Measurements from ENCODE around the gene ANGPT4. TPM values are rescaled to one million over a fixed set of nuclear protein-coding genes. Genes with fewer than 3 reads are reported as not detected.
A peak's percentile ranks its signal among the peaks of the same experiment; 100 is the strongest.

ANGPT4 gene
- total and polyA plus RNA-seq, 2 of the 13 experiments (the other 11 are each of a cell fraction or from before 2014, with no cell fraction given): not detected

DNA sequence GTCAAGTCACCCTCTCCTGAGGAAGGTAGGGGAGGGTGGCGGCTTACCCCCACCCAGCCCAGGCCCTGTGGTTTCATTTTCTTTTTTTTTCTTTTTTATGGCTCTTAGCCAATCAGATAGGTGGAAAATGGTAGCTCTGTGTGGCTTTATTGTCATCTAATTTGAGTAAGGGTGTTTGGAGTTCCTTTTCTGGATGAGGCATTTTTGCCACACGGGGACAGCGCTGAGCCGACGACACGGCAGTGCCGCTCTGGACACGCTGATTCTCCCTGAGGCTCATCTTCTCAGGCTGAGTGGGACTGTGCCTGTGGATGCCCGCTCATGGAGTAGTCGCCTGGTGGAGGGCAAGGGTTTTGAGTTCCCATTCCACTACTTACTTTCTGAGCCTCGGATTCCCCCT is 37.6 kb upstream of the ANGPT4 start:
- FAIRE-seq (peak; percentile 58), ATAC-seq (peak; percentile 42)

More for the DNA sequence above, 37.6 kb upstream of the ANGPT4 start:
- Histone ChIP-seq H3K9me3 (ENCODE audit: low read length) (no peaks in the 10 kb centered on the region), H3K27ac (ENCODE audit: extremely low read length, insufficient read depth, low read length) (no peak overlapping the region), H3K4me3 (replicated peaks in 1 of 3; ENCODE audit: insufficient read depth in 1 of 3, low read depth in 2 of 3, low read length in 3 of 3) (no peak overlapping the region), H3K79me2 (ENCODE audit: insufficient read depth, low read length) (no peaks in the 10 kb centered on the region), H3K27me3 (ENCODE audit: control insufficient read depth in 1 of 2, insufficient read depth in 2 of 2, low read length in 2 of 2) (peaks cover 5 to 20% of the 10 kb centered on the region in 2 experiments; a peak in 3 of 5 replicates), H3K9ac (ENCODE audit: insufficient read depth, low read depth, low read length) (no peak overlapping the region), H2AFZ (ENCODE audit: low read length) (no peak overlapping the region), H4K20me1 (ENCODE audit: insufficient read depth, low read length) (no peaks in the 10 kb centered on the region), H3K36me3 (replicated peaks in 1 of 2; ENCODE audit: control insufficient read depth in 1 of 2, insufficient read depth in 2 of 2, low read length in 2 of 2) (no peaks in the 10 kb centered on the region), H3K4me1 (ENCODE audit: insufficient read depth, low read length) (no peaks in the 10 kb centered on the region), H3K4me2 (ENCODE audit: low read depth, low read length) (no peak overlapping the region)
- 6% methylated on average over 11 of the region's 11 CpGs for WGBS (ENCODE audit: low lambda C conversion rate)
- intact Hi-C loops (cut with micrococcal nuclease; ENCODE audit: unreplicated experiment) (no loop called here), in situ Hi-C loops (cut with HindIII; ENCODE audit: extremely low pct_ligation_motif_present, low pct_unique_long_range_greater_than_20kb) (loop anchor here (10.0 kb wide), 1 partner anchor 231 kb away; the partner anchor contains the start of gene TMEM74B)
- TF ChIP-seq, protein P1, sequence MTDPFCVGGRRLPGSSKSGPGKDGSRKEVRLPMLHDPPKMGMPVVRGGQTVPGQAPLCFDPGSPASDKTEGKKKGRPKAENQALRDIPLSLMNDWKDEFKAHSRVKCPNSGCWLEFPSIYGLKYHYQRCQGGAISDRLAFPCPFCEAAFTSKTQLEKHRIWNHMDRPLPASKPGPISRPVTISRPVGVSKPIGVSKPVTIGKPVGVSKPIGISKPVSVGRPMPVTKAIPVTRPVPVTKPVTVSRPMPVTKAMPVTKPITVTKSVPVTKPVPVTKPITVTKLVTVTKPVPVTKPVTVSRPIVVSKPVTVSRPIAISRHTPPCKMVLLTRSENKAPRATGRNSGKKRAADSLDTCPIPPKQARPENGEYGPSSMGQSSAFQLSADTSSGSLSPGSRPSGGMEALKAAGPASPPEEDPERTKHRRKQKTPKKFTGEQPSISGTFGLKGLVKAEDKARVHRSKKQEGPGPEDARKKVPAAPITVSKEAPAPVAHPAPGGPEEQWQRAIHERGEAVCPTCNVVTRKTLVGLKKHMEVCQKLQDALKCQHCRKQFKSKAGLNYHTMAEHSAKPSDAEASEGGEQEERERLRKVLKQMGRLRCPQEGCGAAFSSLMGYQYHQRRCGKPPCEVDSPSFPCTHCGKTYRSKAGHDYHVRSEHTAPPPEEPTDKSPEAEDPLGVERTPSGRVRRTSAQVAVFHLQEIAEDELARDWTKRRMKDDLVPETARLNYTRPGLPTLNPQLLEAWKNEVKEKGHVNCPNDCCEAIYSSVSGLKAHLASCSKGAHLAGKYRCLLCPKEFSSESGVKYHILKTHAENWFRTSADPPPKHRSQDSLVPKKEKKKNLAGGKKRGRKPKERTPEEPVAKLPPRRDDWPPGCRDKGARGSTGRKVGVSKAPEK (CRISPR knock-in tag; IDR thresholded peaks at IDR 0.05; ENCODE audit: borderline replicate concordance): no peak
- TF ChIP-seq IKZF4 (CRISPR knock-in tag; IDR thresholded peaks at IDR 0.05; ENCODE audit: borderline replicate concordance, low read depth, not compliant biosample characterization): no peak
- peak; percentile 89 for TF ChIP-seq TEAD3 (CRISPR knock-in tag; optimal IDR thresholded peaks at IDR 0.05; ENCODE audit: borderline replicate concordance)
- TF ChIP-seq, protein P2, sequence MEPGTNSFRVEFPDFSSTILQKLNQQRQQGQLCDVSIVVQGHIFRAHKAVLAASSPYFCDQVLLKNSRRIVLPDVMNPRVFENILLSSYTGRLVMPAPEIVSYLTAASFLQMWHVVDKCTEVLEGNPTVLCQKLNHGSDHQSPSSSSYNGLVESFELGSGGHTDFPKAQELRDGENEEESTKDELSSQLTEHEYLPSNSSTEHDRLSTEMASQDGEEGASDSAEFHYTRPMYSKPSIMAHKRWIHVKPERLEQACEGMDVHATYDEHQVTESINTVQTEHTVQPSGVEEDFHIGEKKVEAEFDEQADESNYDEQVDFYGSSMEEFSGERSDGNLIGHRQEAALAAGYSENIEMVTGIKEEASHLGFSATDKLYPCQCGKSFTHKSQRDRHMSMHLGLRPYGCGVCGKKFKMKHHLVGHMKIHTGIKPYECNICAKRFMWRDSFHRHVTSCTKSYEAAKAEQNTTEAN (CRISPR knock-in tag; conservative IDR thresholded peaks at IDR 0.05): no peak
- TF ChIP-seq, protein P3, sequence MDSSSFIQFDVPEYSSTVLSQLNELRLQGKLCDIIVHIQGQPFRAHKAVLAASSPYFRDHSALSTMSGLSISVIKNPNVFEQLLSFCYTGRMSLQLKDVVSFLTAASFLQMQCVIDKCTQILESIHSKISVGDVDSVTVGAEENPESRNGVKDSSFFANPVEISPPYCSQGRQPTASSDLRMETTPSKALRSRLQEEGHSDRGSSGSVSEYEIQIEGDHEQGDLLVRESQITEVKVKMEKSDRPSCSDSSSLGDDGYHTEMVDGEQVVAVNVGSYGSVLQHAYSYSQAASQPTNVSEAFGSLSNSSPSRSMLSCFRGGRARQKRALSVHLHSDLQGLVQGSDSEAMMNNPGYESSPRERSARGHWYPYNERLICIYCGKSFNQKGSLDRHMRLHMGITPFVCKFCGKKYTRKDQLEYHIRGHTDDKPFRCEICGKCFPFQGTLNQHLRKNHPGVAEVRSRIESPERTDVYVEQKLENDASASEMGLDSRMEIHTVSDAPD (CRISPR knock-in tag; IDR thresholded peaks at IDR 0.05): no peak
- TF ChIP-seq, protein P4, sequence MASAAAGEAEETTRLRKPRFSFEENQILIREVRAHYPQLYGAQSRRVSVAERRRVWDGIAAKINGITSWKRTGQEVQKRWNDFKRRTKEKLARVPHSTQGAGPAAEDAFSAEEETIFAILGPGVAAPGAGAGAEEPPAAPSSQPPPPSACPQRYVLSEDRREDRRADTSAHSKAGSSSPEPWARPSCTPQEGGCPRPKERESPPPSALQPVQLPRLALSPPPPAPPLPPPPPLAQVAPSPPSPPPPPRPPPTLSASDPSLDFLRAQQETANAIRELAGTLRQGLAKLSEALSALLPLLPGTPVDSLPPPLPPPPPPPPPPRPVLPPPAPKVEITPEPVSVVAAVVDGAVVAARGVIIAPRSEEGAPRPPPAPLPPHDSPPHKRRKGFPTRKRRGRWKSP (CRISPR knock-in tag; IDR thresholded peaks at IDR 0.05): no peak
- TF ChIP-seq, protein P5, sequence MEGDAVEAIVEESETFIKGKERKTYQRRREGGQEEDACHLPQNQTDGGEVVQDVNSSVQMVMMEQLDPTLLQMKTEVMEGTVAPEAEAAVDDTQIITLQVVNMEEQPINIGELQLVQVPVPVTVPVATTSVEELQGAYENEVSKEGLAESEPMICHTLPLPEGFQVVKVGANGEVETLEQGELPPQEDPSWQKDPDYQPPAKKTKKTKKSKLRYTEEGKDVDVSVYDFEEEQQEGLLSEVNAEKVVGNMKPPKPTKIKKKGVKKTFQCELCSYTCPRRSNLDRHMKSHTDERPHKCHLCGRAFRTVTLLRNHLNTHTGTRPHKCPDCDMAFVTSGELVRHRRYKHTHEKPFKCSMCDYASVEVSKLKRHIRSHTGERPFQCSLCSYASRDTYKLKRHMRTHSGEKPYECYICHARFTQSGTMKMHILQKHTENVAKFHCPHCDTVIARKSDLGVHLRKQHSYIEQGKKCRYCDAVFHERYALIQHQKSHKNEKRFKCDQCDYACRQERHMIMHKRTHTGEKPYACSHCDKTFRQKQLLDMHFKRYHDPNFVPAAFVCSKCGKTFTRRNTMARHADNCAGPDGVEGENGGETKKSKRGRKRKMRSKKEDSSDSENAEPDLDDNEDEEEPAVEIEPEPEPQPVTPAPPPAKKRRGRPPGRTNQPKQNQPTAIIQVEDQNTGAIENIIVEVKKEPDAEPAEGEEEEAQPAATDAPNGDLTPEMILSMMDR (CRISPR knock-in tag; IDR thresholded peaks at IDR 0.05): peak; percentile 37; the same call in 1 of the 2 replicates
- no peak for TF ChIP-seq MAFK (conservative IDR thresholded peaks at IDR 0.05 in 1 of 2, IDR thresholded peaks at IDR 0.05 in 1 of 2; ENCODE audit: low read length in 2 of 2)
- ChIA-PET POLR2A (no interaction called here), CTCF (ENCODE audit: low intra/inter-chr PET ratio, low total read pairs) (interaction anchor here (6.5 kb wide), 1 partner anchor 137 kb away, joined by 185 read pairs; no protein-coding TSS in a partner anchor)
- no TSS peak for BruUV-seq (replicated peaks)
- DNase-seq (ENCODE audit: low spot score): no peak
